HG03060 (cell line): Measurements from ENCODE around the gene CBFA2T2.

Source experiments
- ATAC-seq: cut with Tn5 transposase; IDR thresholded peaks from one replicate; pipeline ENCODE4 v1.9.1; 2021; ENCODE audit warnings: low read depth, moderate number of reproducible peaks; ENCODE audit not compliant: unreplicated experiment

Gene CBFA2T2

DNA sequence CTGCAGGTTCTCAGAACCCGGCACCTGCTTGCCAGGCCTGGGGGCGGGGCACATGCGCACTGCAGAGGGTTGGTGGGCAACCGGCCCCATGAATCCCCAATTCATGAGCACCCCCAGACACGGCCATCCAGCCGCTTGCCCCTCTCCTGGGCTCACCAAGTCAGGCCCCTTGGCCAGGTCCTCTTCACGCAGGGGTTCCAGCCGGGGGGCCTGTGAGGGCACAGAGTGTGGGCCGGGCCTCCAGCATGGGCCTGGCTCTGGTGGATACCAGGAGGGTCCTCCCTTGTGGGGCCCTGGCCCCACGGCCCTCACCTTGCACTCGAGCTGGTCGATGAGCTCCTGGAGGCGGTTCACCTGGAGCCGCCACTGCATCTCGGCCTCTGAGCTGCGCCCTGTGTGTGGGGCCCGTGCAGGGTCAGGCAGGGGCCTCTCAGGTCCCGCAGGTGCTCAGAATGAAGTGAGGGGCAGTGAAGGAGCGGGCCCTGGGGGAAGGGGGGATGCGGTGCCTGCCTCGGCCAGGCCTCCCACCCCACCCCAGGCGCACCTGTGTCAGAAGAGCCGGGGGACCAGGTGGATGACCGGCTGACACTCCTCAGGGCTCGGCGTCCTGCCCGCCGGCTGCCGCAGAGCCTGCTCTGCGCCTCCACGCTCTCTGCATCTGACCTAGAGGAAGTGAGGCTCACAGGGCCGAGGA is 169.6 kb downstream of the CBFA2T2 start:
- ATAC-seq: no peak

DNA sequence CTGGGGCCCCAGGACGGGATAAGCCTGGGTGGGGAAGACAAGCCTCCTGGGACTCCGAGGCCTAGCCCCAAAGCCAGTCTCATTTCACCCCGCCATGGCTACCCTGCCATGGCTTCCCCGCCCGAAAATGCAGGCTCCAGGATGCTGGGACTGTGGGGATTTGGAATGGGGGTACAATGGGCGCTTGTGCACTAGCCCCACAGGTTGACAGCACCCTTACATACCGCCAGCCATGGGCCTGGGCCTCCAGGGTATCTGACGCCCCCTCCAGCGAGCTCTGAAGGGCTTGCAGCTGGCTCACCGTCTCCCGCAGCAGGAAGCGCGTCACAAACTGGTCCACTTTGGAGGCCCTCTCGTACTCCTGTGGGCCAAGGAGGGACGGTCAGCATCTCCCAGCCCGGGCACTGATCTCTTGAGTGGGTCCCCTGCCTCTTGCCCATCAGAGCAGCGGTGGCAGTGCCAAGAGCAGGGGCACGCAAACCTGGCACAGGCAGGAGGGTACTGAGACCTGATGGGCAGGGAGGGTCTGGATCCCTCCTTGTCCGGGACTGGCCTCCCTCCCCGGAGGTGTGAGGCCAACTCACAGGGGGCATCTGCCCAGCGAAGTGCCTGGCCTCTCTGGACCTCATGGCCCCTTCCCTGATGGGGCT is 170.3 kb downstream of the CBFA2T2 start:
- no peak for ATAC-seq

DNA sequence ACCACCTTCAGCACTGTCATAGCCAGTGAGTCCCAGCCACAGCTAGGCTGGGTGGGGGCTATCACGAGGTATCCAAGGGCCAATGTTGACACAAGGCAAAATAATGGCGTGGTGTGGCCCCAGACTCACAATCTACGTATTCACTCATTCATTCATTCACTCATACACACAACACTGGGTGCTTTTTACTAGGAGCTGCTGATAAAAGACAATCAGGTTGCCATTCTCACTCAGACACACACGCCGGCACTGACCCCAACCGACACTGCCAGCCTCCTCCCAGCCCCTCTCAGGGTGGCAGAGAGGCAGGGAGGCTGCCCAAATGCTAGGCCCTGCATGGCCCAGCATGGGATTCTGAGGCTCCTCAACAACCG is 170.8 kb downstream of the CBFA2T2 start:
- no peak for ATAC-seq

DNA sequence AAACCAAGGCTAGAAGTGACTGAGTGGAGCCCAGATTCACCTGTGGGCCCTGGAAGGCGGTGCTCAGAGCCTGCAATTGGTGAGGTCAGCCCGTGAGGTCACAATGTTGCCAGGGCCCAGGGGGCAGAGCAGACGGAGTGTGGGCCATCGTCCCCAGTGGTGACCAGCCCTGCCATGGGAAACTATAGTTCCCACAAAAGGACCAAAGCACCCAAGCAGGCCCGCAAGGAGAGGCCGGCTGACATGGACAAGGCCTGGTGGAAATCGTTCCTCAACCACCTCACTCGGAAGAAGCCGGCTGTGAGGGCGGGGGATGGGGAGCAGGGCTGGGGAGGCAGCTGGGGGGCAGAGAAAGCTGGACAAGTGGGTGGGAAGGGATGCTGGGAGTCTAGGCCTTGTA is 172.3 kb downstream of the CBFA2T2 start, which contains the start of gene C20orf144:
Gene C20orf144 (plus strand): TSS at position 156 of the 400 bp plus-strand sequence. CDS start 19 bp downstream, at position 175.
- no peak for ATAC-seq

DNA sequence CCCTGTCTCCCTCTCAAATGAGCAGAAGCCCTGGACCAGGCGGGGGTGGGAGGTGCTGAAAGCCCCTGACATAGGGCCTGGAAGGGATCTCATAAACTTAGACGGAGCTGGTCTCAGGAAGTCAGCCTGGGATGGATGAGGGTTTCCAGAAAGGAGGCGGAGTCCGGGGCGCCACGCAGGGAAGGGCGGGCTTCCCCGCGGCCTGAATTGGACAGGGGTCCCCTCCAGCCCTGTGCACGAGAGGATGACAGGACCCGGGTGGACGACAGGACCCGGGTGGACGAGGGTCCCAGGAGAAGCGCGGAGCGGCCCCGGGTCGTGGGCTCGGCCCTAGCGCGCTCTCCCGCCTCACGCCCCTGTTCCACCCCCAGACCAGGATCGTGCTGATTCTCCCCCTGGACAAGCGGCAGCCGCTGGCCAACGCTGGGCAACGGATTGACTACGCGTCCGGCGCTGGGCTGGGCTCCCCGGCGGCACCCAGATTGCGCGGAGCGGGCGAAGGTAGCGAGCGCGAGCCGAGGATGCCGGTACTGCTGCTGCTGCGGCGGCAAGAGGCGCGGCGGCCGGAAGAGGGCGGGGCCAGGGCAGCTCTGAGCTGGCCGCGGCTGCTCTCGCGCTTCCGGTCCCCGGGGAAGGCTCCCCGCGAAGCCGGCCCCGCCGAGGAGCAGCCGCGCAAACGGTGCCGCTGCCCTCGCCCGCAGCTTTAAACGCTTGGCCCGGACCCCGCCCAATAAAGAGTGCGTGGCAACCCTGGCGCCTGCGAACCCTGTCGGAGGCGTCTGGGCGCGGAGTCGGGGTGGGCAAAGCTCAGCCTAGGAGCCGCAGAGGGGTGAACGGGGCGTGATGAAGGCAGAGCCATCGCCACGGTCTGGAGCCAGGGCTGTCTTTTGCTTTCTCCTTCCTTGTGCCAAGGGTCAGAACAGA is 173.5 kb downstream of the CBFA2T2 start:
- ATAC-seq: no peak

DNA sequence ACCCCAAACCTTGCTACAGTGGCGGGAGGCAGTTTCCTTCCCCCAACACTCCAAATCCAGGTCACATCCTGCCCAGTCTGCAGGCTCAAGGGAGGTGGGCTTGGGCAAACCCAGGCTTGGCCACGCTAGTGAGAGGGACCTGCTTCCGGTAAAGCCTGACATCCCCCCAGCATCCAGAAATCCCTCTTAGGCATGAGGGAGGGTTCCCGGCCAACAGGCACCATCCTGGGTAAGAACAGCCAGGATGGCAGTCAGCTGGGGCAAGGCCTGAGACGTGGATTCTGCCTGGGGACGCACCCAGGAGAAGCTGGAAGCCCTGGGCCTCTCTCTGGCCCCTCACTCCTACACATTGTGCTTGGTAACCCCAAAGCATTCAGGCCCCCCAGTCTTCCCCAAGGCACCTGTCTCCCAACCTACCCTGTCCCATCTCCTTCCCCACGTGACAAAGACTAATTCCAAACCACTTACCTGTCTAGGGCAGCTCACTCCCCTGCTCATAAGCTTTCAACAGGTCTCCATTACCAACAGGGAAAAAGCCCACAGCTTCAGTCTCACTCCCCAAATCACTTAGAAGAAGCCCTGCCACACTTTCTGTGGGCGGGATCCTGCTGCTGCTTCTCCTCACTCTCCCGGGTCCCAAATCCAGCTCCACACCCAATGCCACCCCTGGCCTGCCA is 174.3 kb downstream of the CBFA2T2 start:
- no peak for ATAC-seq

DNA sequence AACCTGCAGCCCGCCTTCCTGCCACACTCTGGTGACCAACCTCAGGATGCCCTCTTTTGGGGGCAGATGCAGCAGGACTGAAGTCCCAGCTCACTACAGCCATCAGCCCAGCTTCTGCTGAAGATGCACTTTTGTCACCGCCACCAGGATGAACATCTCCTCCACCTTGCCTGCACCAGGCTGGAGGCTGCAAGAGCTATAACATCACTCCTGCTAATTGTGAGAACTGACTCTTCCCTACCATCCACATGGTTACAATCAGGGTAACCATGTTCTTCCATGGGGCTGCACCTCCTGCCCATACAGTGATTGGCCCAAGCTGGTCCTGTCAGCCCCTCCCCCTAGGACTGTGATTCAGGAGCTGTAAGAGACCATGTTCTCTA is 174.9 kb downstream of the CBFA2T2 start:
- ATAC-seq: no peak

DNA sequence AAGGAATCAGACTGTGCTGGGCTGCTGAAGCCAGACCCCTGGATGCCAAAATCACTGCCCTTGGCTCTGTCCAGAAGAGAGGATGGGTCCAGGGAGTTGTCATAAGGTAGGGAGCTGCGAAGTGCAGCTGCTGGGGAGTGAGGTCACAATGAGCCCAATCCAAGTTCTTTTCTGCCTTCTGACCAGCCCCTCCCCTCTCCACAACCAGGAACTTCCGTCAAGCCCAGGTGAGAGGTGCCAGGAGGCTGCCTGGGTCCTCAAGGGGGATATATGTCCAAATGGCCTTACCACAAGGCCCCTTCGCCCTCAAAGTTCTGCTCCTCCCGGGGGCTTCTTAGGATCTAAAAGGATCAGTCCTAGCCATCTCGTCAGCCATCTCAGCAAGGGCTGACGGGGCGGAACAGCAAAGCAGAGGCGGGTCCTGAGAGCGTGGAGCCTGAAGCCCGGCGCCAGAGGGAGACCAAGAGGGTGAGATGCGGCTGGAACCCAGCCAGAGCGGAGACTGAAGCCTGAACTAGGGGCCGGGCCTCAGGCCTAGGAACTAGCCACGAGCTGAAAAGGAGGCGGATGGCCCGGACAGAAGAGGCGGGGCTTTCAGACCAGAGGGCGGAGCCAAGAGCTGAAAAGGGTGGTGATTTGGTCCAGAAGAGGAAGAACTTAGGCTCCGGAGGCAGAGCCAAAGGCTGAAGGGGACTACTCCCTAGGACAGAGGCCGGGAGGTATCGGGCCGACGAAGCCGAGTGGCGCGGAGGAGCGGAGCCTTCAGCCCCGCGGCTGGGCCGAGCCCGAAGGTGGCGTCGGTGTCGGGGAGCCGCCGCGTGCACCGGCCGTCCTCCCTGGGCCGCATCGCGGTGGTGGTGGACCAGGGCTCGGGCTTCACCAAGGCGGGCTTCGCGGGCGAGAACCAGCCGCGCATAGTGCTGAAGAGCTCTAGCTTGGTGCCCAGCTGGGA is 176.7 kb downstream of the CBFA2T2 start, which contains the start of gene ACTL10:
Gene ACTL10 (plus strand): TSS at position 651 of the 952 bp plus-strand sequence. CDS start 555 bp downstream, outside the sequence.
- peak; percentile 70 for ATAC-seq

DNA sequence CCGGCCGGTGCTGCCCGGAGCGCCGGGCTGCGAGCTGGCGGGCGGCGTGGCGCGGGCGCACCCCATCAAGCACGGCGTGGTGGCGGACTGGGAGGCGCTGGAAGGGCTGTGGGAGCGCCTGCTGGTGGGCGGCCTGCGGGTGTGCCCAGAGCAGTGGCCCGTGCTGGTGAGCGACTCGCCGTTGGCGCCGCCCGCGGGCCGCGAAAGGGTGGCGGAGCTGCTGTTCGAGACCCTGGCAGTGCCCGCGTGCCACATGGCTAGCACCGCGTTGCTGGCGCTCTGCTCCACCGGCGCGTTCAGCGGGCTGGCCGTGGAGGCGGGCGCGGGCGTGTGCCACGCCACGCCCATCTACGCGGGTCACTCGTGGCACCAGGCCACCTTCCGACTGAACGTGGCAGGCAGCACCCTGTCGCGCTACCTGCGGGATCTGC is 177.4 kb downstream of the CBFA2T2 start:
- peak; percentile 2 for ATAC-seq

DNA sequence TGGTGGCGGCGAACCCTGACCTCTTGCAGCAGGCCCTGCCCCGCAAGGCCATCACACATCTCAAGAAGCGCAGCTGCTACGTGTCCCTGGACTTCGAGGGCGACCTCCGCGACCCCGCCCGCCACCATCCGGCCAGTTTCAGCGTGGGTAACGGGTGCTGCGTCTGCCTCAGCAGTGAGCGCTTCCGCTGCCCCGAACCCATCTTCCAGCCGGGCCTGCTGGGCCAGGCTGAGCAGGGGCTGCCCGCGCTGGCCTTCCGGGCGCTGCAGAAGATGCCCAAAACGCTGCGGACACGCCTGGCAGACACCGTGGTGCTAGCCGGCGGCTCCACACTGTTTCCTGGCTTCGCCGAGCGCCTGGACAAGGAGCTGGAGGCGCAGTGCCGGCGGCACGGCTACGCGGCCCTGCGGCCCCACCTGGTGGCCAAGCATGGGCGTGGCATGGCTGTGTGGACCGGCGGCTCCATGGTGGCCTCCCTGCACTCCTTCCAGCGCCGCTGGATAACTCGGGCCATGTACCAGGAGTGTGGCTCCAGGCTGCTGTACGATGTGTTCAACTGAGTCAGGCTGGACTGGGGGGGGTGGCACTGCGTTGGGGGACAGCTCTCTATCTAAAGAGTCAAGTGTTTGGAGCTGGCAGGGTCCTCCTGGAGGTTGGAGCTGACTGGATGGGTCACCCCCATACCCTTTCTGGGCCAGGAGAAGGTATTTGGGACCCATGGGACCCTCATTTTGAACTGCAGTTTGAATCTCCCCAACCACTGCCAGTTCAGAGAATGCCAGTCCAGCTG is 178.0 kb downstream of the CBFA2T2 start:
- no peak for ATAC-seq

DNA sequence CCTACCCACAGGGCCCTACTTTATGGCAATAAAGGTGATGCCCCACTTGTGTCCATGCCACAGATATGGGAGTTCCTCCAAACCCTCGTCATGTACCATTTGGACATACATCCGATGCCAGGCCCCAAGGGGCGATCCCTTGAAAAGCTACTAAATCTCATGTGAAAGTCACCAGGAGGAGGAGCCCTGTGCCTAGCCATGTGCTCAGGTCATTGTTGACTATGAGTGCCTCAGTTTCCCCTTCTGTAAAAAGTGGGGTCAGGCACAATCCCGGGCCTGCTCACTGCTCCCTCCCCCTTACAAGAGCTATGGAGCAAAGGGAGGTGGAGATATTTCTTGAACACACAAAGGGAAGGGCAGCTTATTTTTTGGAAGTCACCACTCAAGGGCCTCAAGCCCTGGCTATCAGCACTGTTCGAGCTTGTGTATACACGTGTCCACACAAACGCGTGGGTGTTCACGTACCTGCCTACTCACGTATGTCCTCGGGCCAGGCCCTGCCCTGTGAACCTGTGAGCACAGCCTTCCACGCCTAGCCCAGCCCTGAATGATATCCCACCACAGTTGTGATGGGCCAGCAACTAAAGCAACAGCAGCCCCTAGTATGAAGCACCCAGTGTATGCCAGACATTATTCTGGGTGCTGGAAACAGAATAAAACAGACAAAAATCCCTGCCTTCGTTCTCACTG is 178.7 kb downstream of the CBFA2T2 start:
- ATAC-seq: no peak

DNA sequence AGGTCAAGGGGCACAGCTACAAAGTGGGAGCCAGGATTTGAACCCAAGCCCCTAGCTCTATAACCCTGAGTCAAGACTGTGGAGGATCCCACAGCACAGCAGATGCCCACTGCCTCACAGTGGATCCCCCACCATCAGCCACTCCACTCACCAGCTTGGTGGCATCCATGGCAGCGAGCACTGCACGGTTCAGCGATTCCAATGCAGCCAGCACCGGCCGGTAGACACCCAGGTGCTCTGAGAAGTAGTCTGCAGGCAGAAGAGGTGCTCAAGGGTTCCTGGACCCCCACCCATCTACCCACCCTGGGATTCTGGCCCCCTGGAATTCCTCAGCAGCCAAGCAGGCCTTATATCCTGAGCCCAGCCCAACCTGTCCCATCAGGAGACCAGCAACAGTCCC is 179.3 kb downstream of the CBFA2T2 start:
- no peak for ATAC-seq

DNA sequence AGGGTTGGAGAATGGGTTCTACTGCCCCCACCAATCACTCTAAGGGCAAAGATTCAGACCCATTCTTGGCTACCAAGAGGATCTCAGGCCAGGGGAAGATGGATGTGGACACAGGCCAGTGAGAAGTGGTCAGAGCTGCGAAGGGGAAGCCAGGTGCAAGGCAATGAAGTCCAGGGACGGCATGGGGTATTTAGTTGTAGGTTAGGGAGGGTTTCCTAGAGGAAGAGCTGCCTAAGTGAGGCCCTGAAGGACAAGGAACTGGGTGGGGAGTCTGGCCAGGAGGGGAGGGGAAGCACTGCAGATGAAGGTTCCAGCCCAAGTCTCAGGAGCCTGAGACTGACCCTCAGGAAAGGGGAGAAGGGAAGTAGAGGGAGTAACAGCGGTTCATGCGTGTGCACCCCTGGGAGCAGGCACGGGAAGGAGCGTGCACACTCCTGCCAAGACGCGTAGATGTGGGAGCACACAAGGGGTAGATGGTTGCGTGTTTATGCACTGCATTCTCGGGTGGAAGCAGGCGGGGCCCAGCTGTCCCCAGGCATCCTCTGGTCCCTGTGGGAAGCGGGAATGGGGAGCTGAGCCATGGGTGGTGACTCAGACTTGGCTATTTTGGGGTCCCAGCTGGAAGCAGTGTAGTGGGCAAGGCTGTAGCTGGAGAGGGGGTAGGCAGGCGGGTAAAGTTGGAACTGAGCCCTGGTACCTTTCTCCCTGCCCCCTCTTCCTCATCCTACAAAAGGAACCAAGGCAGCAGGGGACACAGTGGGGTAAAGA is 180.2 kb downstream of the CBFA2T2 start:
- ATAC-seq: no peak

DNA sequence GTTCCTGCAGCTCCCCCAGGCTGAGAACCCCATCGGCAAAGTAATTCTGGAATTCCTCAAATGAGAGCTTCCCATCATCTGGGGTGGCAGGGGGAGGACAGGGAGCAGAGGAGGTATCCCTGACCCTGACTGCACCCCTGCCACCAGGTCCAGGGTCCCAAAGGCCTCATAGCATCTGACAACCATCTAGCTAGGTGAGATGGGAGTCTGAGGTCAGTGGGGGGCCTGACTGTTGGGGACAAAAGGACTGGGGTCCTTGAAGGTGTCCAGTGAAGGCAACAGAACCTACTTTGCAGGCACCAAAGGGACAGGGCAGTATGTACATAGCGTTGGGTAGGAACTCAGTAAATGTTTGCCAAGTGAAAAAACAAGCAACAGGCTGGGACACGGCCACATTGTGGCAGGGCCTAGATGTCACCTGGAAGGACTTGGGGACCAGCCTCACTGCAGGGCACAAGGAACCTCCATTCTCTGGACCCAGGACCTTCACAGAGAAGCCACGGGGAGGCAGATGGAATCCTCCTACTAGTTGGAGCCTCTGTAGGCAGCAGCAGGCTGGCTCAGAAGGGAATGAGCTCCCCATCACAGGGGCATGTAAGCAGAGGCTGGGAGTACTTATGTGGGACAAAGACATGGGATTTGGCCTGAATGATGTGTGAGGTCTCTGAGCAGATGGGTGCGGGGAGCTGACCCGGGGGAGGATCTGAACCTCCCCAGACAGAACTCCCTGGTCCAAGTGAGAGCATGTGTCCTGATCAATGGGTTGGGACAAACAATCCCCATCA is 181.0 kb downstream of the CBFA2T2 start:
- no peak for ATAC-seq

DNA sequence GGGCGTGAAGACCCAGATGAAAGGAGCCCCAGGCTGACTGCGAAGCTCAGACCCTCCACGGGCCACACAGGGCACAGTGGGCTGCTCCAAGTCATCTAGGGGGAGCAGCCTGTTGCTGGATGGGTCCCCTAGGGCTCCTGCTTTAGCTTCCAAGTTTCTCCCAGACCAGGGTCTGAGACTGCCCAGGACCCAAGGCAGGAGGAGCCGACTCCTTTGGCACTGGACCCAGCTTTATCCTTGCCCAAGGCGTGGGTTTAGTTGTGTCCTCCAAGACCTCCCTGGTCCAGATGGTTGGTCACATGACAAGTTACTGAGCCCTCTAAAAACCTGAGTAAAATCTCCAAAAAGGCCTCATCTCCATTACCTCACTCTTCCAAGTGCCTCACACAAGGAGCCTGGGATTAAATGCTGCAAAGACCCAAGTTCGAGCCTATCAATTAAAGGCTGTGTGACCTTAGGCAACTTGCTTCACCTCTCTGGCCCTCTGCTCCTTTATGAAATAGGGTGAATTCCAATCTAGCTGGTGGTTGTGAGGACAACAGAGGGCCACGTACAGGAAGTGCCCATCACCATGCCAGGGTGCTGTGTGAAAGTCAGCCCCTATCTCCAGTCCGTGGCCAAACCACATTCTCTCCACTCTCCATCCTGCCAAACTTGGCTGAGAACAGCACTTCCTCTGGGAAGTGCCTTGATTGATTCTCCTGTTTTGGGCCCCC is 181.8 kb downstream of the CBFA2T2 start:
- no peak for ATAC-seq
